G401.6 (cell line): ENCODE results near the gene SPSB1.
"Not testable (repeated sequence)": the region's sequence is repeated elsewhere in the genome, so short reads cannot be mapped to it uniquely, and the experiment has no call there.

Source experiments
- FAIRE-seq: peaks from 2 replicates; lab custom pipeline; 2012; peaks lifted over from hg19 to GRCh38; lab: Jason Lieb, UNC

Gene SPSB1

GRCh38 chr1:9368356-9368755 lies 75.7 kb downstream of the SPSB1 start:
- no peak for FAIRE-seq

- no peak for FAIRE-seq
These were observed 77.5 kb downstream of the SPSB1 start for GRCh38 chr1:9369964-9370788.

- no peak for FAIRE-seq
These were observed 78.8 kb downstream of the SPSB1 start for GRCh38 chr1:9371391-9371935.

- FAIRE-seq = no peak
These were observed 79.3 kb downstream of the SPSB1 start for GRCh38 chr1:9371951-9372350.

- no peak for FAIRE-seq
These were observed 80.9 kb downstream of the SPSB1 start for GRCh38 chr1:9373619-9374018.

GRCh38 chr1:9374748-9375341 lies 82.2 kb downstream of the SPSB1 start:
- no peak for FAIRE-seq

GRCh38 chr1:9375912-9376311 lies 83.2 kb downstream of the SPSB1 start:
- no peak for FAIRE-seq

GRCh38 chr1:9376430-9376829 lies 83.7 kb downstream of the SPSB1 start:
- no peak for FAIRE-seq

- no peak for FAIRE-seq
These were observed 84.2 kb downstream of the SPSB1 start for GRCh38 chr1:9376886-9377333.

- FAIRE-seq = no peak
These were observed 86.1 kb downstream of the SPSB1 start for GRCh38 chr1:9378801-9379200.

- no peak for FAIRE-seq
These were observed 88.0 kb downstream of the SPSB1 start for GRCh38 chr1:9380711-9381110.

GRCh38 chr1:9382643-9383491 lies 90.2 kb downstream of the SPSB1 start:
- no peak for FAIRE-seq

GRCh38 chr1:9384128-9384527 lies 91.4 kb downstream of the SPSB1 start:
- FAIRE-seq = no peak

- no peak for FAIRE-seq
These were observed 92.1 kb downstream of the SPSB1 start for GRCh38 chr1:9384751-9385245.

- FAIRE-seq = not testable (repeated sequence)
These were observed 92.7 kb downstream of the SPSB1 start for GRCh38 chr1:9385392-9385791.

GRCh38 chr1:9385801-9386573 lies 93.3 kb downstream of the SPSB1 start:
- FAIRE-seq = no peak

GRCh38 chr1:9388335-9389180 lies 95.9 kb downstream of the SPSB1 start:
- FAIRE-seq = no peak

- FAIRE-seq = no peak
These were observed 97.3 kb downstream of the SPSB1 start for GRCh38 chr1:9389968-9390367.

- FAIRE-seq = no peak
These were observed 98.9 kb downstream of the SPSB1 start for GRCh38 chr1:9391620-9392019.

- FAIRE-seq = no peak
These were observed 101.3 kb downstream of the SPSB1 start for GRCh38 chr1:9394010-9394409.

- FAIRE-seq = no peak
These were observed 102.3 kb downstream of the SPSB1 start for GRCh38 chr1:9395018-9395417.
